Activated CD8-positive, alpha-beta memory T cell treated with anti-CD3 and anti-CD28 coated beads, Interleukin-2, amount 10 ng/mL, durations not matched to agents 7 days and 5 days (primary cell): Measurements from ENCODE around the gene LPIN2. TPM values are rescaled to one million over a fixed set of nuclear protein-coding genes. Genes with fewer than 3 reads are reported as not detected.

Experiments
- ATAC-seq: fragments of 150-1000 bp; cut with Tn5 transposase; one replicate; pipeline ENCODE4 v1.10.0; 2021; ENCODE audit warnings: moderate library complexity
- CTCF ChIA-PET: fragments of 350-600 bp; sonication (Branson Sonifier 250); formaldehyde crosslinking; loops from one replicate; lab custom pipeline; 2021; ENCODE audit warnings: antibody characterized with exemption; lab: Charles Lee
- DNase-seq: peaks from one replicate; pipeline ENCODE4 v3.0.0-alpha.2; 2020
- H3K27ac Mint-ChIP-seq: one replicate; pipeline ENCODE4 v1.8.0; 2021; ENCODE audit warnings: mild to moderate bottlenecking, mixed read lengths
- H3K27me3 Mint-ChIP-seq: one replicate; pipeline ENCODE4 v1.8.0; 2021; ENCODE audit warnings: mixed read lengths
- H3K36me3 Mint-ChIP-seq: one replicate; pipeline ENCODE4 v1.8.0; 2021; ENCODE audit warnings: mild to moderate bottlenecking, mixed read lengths
- H3K4me1 Mint-ChIP-seq: one replicate; pipeline ENCODE4 v1.8.0; 2021; ENCODE audit warnings: mixed read lengths
- H3K4me3 Mint-ChIP-seq: one replicate; pipeline ENCODE4 v1.8.0; 2021; ENCODE audit warnings: mild to moderate bottlenecking, moderate library complexity, mixed read lengths
- H3K9me3 Mint-ChIP-seq: one replicate; pipeline ENCODE4 v1.8.0; 2022; ENCODE audit warnings: low read depth, mixed read lengths
- total RNA-seq, 2 experiments: library from RNA; stranded (reverse); gene quantifications; one replicate each; pipeline ENCODE4 v1.2.3, GENCODE V29; 2021

Gene LPIN2, protein sequence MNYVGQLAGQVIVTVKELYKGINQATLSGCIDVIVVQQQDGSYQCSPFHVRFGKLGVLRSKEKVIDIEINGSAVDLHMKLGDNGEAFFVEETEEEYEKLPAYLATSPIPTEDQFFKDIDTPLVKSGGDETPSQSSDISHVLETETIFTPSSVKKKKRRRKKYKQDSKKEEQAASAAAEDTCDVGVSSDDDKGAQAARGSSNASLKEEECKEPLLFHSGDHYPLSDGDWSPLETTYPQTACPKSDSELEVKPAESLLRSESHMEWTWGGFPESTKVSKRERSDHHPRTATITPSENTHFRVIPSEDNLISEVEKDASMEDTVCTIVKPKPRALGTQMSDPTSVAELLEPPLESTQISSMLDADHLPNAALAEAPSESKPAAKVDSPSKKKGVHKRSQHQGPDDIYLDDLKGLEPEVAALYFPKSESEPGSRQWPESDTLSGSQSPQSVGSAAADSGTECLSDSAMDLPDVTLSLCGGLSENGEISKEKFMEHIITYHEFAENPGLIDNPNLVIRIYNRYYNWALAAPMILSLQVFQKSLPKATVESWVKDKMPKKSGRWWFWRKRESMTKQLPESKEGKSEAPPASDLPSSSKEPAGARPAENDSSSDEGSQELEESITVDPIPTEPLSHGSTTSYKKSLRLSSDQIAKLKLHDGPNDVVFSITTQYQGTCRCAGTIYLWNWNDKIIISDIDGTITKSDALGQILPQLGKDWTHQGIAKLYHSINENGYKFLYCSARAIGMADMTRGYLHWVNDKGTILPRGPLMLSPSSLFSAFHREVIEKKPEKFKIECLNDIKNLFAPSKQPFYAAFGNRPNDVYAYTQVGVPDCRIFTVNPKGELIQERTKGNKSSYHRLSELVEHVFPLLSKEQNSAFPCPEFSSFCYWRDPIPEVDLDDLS
- 10 to 100 TPM; 77.6 to 78.4 TPM for total RNA-seq

GRCh38 chr18:3013024-3013804 is at the start of gene LPIN2:
Gene LPIN2 (minus strand): TSS chr18:3013144. CDS start chr18:2960840, 52,304 bp downstream.
- ATAC-seq: peak; percentile 94
- peaks cover 59% of the 10 kb centered on the region for H3K4me1 Mint-ChIP-seq
- no peaks in the 10 kb centered on the region for H3K27me3 Mint-ChIP-seq
- peak within 1 kb of the TSS; percentile 90 for H3K27ac Mint-ChIP-seq
- H3K36me3 Mint-ChIP-seq: peaks cover 31% of the 10 kb centered on the region
- peak within 1 kb of the TSS; percentile 88 for H3K4me3 Mint-ChIP-seq
- peak; percentile 98 for DNase-seq
- H3K9me3 Mint-ChIP-seq: no peaks in the 10 kb centered on the region
- CTCF ChIA-PET: interaction anchor here (0.6 to 1.0 kb wide), 3 partner anchors 43 to 50 kb away, joined by 3 to 4 read pairs (median 4); no protein-coding TSS in a partner anchor

- H3K4me3 Mint-ChIP-seq: peak overlapping the region; percentile 75
- H3K4me1 Mint-ChIP-seq: peaks cover 70% of the 10 kb centered on the region
- DNase-seq (peak; percentile 83), ATAC-seq (peak; percentile 59)
- no peaks in the 10 kb centered on the region for H3K27me3 Mint-ChIP-seq
- H3K36me3 Mint-ChIP-seq: peaks cover 3% of the 10 kb centered on the region
- no peaks in the 10 kb centered on the region for H3K9me3 Mint-ChIP-seq
- CTCF ChIA-PET: interaction anchor here (0.7 to 8.9 kb wide), 41 partner anchors 9 to 185 kb away, joined by 3 to 258 read pairs (median 6); partner anchors contain the start of gene MYL12A
- H3K27ac Mint-ChIP-seq: peak overlapping the region; percentile 100
Measured at GRCh38 chr18:3061581-3062312, 48.8 kb upstream of the LPIN2 start.

DNA sequence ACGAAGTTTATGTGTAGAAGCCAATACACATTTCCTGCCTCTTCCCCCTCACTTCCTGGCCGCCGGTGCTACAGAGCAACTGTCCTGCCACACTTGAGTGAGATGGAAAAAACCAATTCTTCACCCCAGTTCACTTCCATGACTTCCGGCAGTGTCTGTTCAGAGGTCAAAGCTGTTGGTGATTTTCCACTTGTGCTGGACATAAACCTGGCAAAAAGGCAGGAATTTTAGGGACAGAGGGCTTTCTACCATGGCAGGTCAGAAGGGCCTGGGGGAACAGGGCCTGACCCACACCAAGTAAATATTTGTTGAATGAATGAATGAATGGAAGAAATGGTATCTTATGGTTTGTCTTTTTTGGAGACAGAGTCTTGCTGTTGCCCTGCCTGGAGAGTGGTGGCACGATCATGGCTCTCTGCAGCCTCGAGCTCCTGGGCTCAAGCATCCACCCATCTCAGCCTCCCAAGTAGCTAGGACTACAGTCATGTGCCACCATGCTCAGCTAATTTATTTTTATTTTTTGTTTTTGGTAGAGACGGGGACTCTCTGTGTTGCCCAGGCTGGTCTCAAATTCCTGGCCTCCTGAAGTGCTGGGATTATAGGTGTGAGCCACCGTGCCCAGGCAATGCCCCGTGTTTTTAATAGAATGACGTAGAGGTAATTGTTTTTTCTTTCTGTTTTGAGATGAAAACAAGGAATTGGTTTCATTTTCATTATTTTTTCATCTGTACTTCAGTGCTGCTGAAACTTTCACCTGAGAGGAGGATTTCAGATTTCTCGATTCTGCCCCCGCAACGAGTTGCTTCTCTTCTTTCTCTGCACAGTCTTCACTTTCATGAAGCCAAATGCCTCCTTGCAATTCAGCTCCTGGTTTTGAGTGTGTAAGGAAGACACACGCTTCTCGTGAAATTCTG is 48.0 kb upstream of the LPIN2 start:
- H3K27me3 Mint-ChIP-seq: no peaks in the 10 kb centered on the region
- DNase-seq: peak; percentile 81
- peaks cover 3% of the 10 kb centered on the region for H3K36me3 Mint-ChIP-seq
- H3K4me3 Mint-ChIP-seq: peak overlapping the region; percentile 75
- ATAC-seq: peak; percentile 46
- CTCF ChIA-PET: interaction anchor here (1.0 to 8.9 kb wide), 22 partner anchors 11 to 186 kb away, joined by 3 to 258 read pairs (median 10); partner anchors contain the start of gene MYL12A
- no peaks in the 10 kb centered on the region for H3K9me3 Mint-ChIP-seq
- H3K27ac Mint-ChIP-seq: peak overlapping the region; percentile 100
- H3K4me1 Mint-ChIP-seq: peaks cover 68% of the 10 kb centered on the region

DNA sequence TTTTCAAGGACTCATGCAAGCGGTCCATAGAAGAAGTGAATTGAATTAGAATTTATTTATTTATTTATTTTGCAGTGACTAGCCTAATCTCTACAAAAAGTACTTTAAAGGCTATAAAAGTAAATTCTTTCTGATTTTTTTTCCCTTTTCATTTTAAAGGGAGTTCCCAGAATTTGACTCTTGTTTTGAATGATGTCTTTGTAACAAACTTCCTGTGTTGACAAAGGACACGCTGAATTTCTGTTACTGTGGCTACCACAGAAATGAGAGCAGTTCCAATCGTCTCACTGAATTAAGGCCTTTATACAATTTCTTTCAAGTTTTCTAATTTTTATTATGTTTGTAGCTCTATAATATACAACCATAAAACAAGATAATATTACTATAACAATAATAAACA is 46.3 kb upstream of the LPIN2 start:
- DNase-seq (peak; percentile 45), ATAC-seq (peak; percentile 16)
- Mint-ChIP-seq H3K9me3 (peaks cover 2% of the 10 kb centered on the region), H3K36me3 (peaks cover 4% of the 10 kb centered on the region), H3K27me3 (no peaks in the 10 kb centered on the region), H3K4me1 (peaks cover 68% of the 10 kb centered on the region), H3K4me3 (peak overlapping the region; percentile 9), H3K27ac (peak overlapping the region; percentile 100)
- CTCF ChIA-PET: interaction anchor here (1.6 to 8.9 kb wide), 3 partner anchors 10 to 99 kb away, joined by 5 to 258 read pairs (median 12); no protein-coding TSS in a partner anchor

GRCh38 chr18:3058328-3059191 is 45.6 kb upstream of the LPIN2 start:
- Mint-ChIP-seq H3K9me3 (peaks cover 4% of the 10 kb centered on the region), H3K27ac (peak overlapping the region; percentile 100), H3K4me3 (peak overlapping the region; percentile 9)

GRCh38 chr18:3057526-3057925 is 44.6 kb upstream of the LPIN2 start:
- Mint-ChIP-seq H3K36me3 (peaks cover 13% of the 10 kb centered on the region), H3K27me3 (no peaks in the 10 kb centered on the region), H3K4me1 (peaks cover 64% of the 10 kb centered on the region), H3K9me3 (peaks cover 10% of the 10 kb centered on the region), H3K4me3 (no peak overlapping the region), H3K27ac (peak overlapping the region; percentile 100)
- no peak for DNase-seq
- CTCF ChIA-PET: interaction anchor here (1.3 kb wide), 1 partner anchor 72 kb away, joined by 3 read pairs; no protein-coding TSS in a partner anchor
- no peak for ATAC-seq

More at GRCh38 chr18:3058328-3059191, 45.6 kb upstream of the LPIN2 start:
- H3K4me1 Mint-ChIP-seq: peaks cover 69% of the 10 kb centered on the region
- ATAC-seq (peak; percentile 17), DNase-seq (peak; percentile 47)
- H3K27me3 Mint-ChIP-seq: no peaks in the 10 kb centered on the region
- H3K36me3 Mint-ChIP-seq: peaks cover 7% of the 10 kb centered on the region
- CTCF ChIA-PET: interaction anchor here (1.6 to 8.9 kb wide), 2 partner anchors 61 to 99 kb away, joined by 5 to 258 read pairs; no protein-coding TSS in a partner anchor

DNA sequence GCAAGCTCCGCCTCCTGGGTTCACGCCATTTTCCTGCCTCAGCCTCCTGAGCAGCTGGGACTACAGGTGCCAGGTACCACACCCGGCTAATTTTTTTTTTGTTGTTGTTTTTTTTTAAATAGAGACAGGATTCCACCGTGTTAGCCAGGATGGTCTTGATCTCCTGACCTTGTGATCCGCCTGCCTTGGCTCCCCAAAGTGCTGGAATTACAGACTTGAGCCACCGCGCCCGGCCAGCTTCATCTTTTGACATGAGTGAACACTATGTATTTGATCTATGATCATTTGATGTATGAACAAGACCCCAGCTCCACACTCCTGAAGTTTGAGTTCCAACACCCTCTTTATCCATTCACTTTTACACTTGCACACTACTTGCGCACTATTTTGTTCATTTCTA is 43.4 kb upstream of the LPIN2 start:
- Mint-ChIP-seq H3K9me3 (peaks cover 10% of the 10 kb centered on the region), H3K36me3 (peaks cover 18% of the 10 kb centered on the region), H3K27ac (peak overlapping the region; percentile 34), H3K4me1 (peaks cover 58% of the 10 kb centered on the region), H3K27me3 (no peaks in the 10 kb centered on the region), H3K4me3 (no peak overlapping the region)
- CTCF ChIA-PET: interaction anchor here (0.8 to 2.1 kb wide), 5 partner anchors 10 to 190 kb away, joined by 3 to 6 read pairs (median 3); partner anchors contain the start of gene LPIN2
- DNase-seq: no peak
- no peak for ATAC-seq

DNA sequence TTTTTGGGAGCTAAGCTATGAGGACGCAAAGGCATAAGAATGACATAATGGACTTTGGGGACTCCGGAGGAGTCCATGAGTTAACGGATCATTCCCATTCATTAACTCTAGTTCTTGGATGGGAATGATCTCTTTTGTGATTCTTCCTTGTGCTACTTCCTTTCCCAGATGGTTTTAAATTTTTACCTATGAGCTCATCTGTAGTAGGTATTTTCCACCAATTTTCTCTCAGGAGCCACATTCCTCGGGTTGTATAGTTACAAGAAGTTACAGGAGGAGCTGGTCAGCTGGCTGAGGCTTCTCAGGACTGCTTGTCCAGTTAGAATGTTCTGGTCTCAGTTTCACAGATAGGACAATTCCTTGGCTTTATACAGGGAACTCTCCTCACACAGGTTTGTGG is 42.9 kb upstream of the LPIN2 start:
- Mint-ChIP-seq H3K36me3 (peaks cover 18% of the 10 kb centered on the region), H3K4me3 (no peak overlapping the region), H3K27ac (no peak overlapping the region), H3K4me1 (peaks cover 53% of the 10 kb centered on the region), H3K9me3 (peaks cover 10% of the 10 kb centered on the region), H3K27me3 (no peaks in the 10 kb centered on the region)
- no peak for DNase-seq
- CTCF ChIA-PET: interaction anchor here (0.8 to 2.1 kb wide), 5 partner anchors 10 to 190 kb away, joined by 3 to 6 read pairs (median 3); partner anchors contain the start of gene LPIN2
- ATAC-seq: no peak

DNA sequence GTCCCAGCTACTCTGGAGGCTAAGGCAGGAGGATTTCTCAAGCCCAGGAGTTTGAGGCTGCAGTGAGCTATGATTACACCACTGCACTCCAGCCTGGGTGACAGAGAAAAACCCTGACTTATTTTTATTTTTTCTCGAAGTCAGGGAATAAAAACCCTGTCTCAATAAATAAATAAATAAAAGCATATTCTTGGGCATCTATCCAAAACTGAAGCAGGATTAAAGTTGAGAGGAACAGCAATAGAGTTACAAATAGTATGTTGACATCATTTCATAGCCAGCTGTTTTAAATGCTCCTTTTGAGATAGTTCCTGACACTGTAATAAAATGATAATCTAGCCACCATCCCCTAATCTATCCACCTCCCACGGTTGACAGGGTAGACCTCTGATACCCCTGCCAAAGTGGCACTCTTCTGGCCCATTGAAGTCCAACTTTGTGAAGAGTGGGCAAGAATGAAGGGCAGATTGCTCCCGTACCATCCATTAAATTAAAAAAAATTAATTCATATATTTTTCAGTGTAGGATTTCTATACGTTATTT is 42.3 kb upstream of the LPIN2 start:
- peaks cover 47% of the 10 kb centered on the region for H3K4me1 Mint-ChIP-seq
- no peak overlapping the region for H3K4me3 Mint-ChIP-seq
- no peaks in the 10 kb centered on the region for H3K27me3 Mint-ChIP-seq
- DNase-seq: no peak
- peaks cover 18% of the 10 kb centered on the region for H3K36me3 Mint-ChIP-seq
- CTCF ChIA-PET: interaction anchor here (1.0 to 2.1 kb wide), 3 partner anchors 9 to 191 kb away, joined by 3 to 6 read pairs (median 4); partner anchors contain the start of gene LPIN2
- H3K27ac Mint-ChIP-seq: no peak overlapping the region
- peaks cover 10% of the 10 kb centered on the region for H3K9me3 Mint-ChIP-seq
- no peak for ATAC-seq

- Mint-ChIP-seq H3K4me3 (no peak overlapping the region), H3K36me3 (peaks cover 18% of the 10 kb centered on the region), H3K27me3 (no peaks in the 10 kb centered on the region), H3K27ac (no peak overlapping the region), H3K9me3 (peaks cover 10% of the 10 kb centered on the region), H3K4me1 (peaks cover 43% of the 10 kb centered on the region)
- ATAC-seq (no peak), DNase-seq (no peak)
- CTCF ChIA-PET: interaction anchor here (2.1 kb wide), 1 partner anchor 9 kb away, joined by 6 read pairs; no protein-coding TSS in a partner anchor
Measured at GRCh38 chr18:3054780-3055179, 41.8 kb upstream of the LPIN2 start.
